Psoas muscle (tissue), 8 donors: ENCODE data around the gene ZBED4. TPM values are rescaled to one million over a fixed set of nuclear protein-coding genes. Genes with fewer than 3 reads are reported as not detected.
A peak's percentile ranks its signal among the peaks of the same experiment; 100 is the strongest.

Source experiments
- ATAC-seq, 4 donors: fragments of 200-7000 bp; cut with Tn5 transposase; one replicate each; pipeline ENCODE4 v1.9.1; 2020; ENCODE audit warnings: moderate library complexity in 3 of 4, mild to moderate bottlenecking in 2 of 4
- DNase-seq, 2 donors: peaks; one replicate each; pipeline ENCODE4 v3.0.0-alpha.2; 2020
- H3K27ac ChIP-seq: fragments of 200-600 bp; one replicate; pipeline ENCODE4 v1.8.0; 2022
- H3K27me3 ChIP-seq, 3 donors: fragments of 200-600 bp in 1 of 3; one replicate each; pipeline versions ENCODE4 v1.6.1 to v1.8.0; 2013 to 2022; ENCODE audit warnings: low read length in 2 of 3, mild to moderate bottlenecking in 2 of 3, moderate library complexity in 1 of 3; ENCODE audit not compliant: insufficient read depth in 3 of 3
- H3K36me3 ChIP-seq, 2 donors: fragments of 200-600 bp in 1 of 2; one replicate each; pipeline versions ENCODE4 v1.6.1 to v1.8.0; 2013 to 2022; ENCODE audit warnings: low read depth in 1 of 2, mild to moderate bottlenecking in 1 of 2, moderate library complexity in 1 of 2; ENCODE audit not compliant: insufficient read depth in 1 of 2
- H3K4me1 ChIP-seq: fragments of 200-600 bp; one replicate; pipeline ENCODE4 v1.8.0; 2022
- H3K4me3 ChIP-seq: fragments of 200-600 bp; one replicate; pipeline ENCODE4 v1.8.0; 2022; ENCODE audit warnings: mild to moderate bottlenecking
- H3K9me3 ChIP-seq: fragments of 200-600 bp; one replicate; pipeline ENCODE4 v1.8.0; 2022
- CTCF ChIP-seq: fragments of 200-600 bp; IDR thresholded peaks from one replicate; pipeline ENCODE4 v1.8.0; 2022; ENCODE audit warnings: antibody characterized with exemption
- WGBS, 3 donors: extraction: QIAGEN DNeasy Blood & Tissue Kit; methylation state at CpG; one replicate each; pipeline versions ENCODE4 v1.1.6 to v1.1.7; 2013; 5-methylcytosine and 5-hydroxymethylcytosine counted together
- intact Hi-C, 2 donors: fragments of 100-400 bp; cut with DNase I; formaldehyde crosslinking; loops; one replicate each; pipeline versions ENCODE4 v1.11.0 to v1.14.2; 2022
- polyA plus RNA-seq, 3 donors: library from polyadenylated mRNA; stranded (reverse); fragments of 200-250 nt; gene quantifications; one replicate each; pipeline ENCODE4 v1.2.3, GENCODE V29; 2013
- total RNA-seq, 4 donors: library from RNA; stranded (reverse); fragmentation: NEBNext Ultra II Directional in 2 of 4; extraction: Animal tissue kit (Norgen Biotek cat#: 25700) in 2 of 4; gene quantifications; one replicate each; pipeline versions ENCODE4 v1.2.1 to v1.2.4, GENCODE V29; 2021 to 2023
- donor health status: healthy with polysubstance abuse.
- donor health status: DM: no; HTN: no; CAD: no; lungs with moderate emphysema.
- donor health status: Bipolar disorder and iron deficiency.
- donor health status: healthy.
- donor health status: DM: yes; HTN: yes; CAD: no.
- donor health status: DM: no; HTN: no; CAD: no.
- donor health status: DM: no; HTN: no; CAD: no.
- donor health status: DM: yes; HTN: yes; CAD: no.

Gene ZBED4
- total and polyA plus RNA-seq, 7 donors, result 3.3 to 17.9 (median 8.3) TPM

DNA sequence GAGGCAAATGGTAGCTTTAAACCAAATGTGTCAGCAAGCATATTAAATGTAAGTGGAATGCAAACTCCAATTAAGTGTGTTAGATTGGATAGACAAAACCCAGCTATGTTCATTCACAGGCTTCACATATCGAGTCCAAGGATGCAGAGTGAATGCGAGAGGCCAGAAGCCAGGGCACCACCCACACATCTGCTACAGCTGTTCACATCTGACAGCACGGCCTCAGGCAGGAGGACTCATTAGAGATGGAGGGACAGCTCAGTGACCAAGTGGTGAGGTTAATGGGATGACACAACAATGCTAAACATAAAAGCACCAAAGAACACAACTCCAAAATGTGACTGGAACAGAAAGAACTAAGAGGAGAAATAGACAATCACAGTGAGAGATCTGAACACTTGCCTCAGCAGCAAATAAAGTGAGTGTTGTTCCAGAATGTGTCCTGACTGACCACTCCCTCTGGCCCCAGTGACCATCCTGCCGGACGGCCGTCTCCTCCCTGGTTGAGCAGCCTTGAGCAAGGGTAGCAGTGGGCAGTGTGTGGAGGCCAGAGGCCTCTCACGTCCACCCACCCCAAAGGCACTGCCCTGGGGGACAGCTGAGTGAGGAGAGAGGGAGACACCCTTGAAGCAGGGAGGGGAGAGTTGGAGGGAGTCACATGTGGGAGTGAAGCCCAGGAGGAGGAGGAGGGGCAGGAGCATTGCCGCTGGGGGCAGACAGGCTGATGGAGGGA is 40.8 kb downstream of the ZBED4 start:
- Histone ChIP-seq H3K36me3 (peaks cover 0 to 8% of the 10 kb centered on the region in 2 donors), H3K4me1 (peaks cover 10% of the 10 kb centered on the region), H3K27ac (no peak overlapping the region), H3K27me3 (no peaks in the 10 kb centered on the region), H3K4me3 (no peak overlapping the region), H3K9me3 (peaks cover 5% of the 10 kb centered on the region)
- no peak for TF ChIP-seq CTCF
- no peak for DNase-seq
- WGBS, 3 donors, result 78 to 83% (median 79%) methylated on average over 8 of the region's 8 CpGs
- intact Hi-C loops, result no loop called here
- no peak for ATAC-seq

DNA sequence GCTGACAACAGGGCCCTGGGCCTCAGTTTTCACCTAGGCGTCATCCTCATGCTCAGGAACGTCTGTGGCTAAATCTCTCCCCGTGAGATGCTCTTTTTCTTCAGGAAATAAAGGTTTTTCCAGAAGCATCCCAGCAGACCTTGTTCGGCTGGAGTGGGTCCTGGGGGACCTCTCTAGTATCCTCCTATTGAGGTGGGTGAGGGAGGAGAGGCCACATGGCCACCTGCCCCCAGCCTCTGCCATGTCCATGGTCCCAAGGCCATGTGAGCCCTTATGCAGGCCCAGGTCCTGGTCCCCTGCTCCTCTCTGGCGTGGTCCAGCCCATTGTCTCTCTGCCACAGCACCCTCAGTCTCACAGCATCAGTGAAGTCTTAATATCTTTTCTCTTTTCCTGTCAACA is 42.6 kb downstream of the ZBED4 start:
- H3K27me3 ChIP-seq, result no peaks in the 10 kb centered on the region
- ATAC-seq (no peak), DNase-seq (no peak)
- no peak overlapping the region for H3K4me3 ChIP-seq
- WGBS, 3 donors, result 92 to 96% (median 93%) methylated on average over 5 of the region's 5 CpGs
- peaks cover 5% of the 10 kb centered on the region for H3K9me3 ChIP-seq
- intact Hi-C loops, result no loop called here
- H3K27ac ChIP-seq, result peak overlapping the region; percentile 50
- peaks cover 0 to 20% of the 10 kb centered on the region in 2 donors for H3K36me3 ChIP-seq
- TF ChIP-seq CTCF, result no peak
- H3K4me1 ChIP-seq, result peaks cover 10% of the 10 kb centered on the region

- Histone ChIP-seq H3K27me3 (no peaks in the 10 kb centered on the region), H3K4me3 (no peak overlapping the region), H3K27ac (peak overlapping the region; percentile 68), H3K4me1 (peaks cover 10% of the 10 kb centered on the region), H3K9me3 (peaks cover 5% of the 10 kb centered on the region), H3K36me3 (peaks cover 0 to 24% of the 10 kb centered on the region in 2 donors)
- intact Hi-C loops, result no loop called here
- DNase-seq (no peak), ATAC-seq (peak; percentile 56 to 69 (median 67))
- 63 to 75% (median 68%) methylated on average over 8 of the region's 8 CpGs for WGBS, 3 donors
- no peak for TF ChIP-seq CTCF
These were observed 43.5 kb downstream of the ZBED4 start for GRCh38 chr22:49897015-49897684.

DNA sequence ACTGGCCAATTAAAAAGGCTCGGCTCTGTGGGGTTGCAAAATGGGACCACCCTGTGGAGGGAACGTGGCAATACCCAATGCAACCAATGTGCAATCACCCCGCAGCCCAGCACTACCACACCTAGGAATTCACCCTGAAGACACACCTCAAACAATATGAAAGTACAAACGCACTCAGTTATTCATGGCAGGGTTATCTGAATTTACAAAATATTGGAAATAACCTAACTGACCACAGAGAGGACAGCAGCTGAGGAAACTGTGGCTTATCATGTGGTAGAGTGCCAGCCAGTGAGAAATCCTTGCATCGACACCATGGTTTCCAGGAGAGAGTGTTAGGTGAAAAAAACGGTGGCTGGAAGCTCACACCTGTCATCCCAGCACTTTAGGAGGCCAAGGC is 45.9 kb downstream of the ZBED4 start:
- intact Hi-C loops, result no loop called here

More for the DNA sequence above, 45.9 kb downstream of the ZBED4 start:
- H3K27me3 ChIP-seq, result no peaks in the 10 kb centered on the region
- no peak overlapping the region for H3K4me3 ChIP-seq
- TF ChIP-seq CTCF, result no peak
- H3K9me3 ChIP-seq, result peaks cover 1% of the 10 kb centered on the region
- ATAC-seq (no peak), DNase-seq (no peak)
- H3K36me3 ChIP-seq, result peaks cover 0 to 45% of the 10 kb centered on the region in 2 donors
- H3K4me1 ChIP-seq, result no peaks in the 10 kb centered on the region
- no peak overlapping the region for H3K27ac ChIP-seq
- WGBS, 3 donors, result 89 to 94% (median 92%) methylated on average over 6 of the region's 6 CpGs
